Upper lobe of left lung (tissue), 4 donors: ENCODE results near the gene EXPH5.

ENCODE experiments used
- CTCF ChIP-seq, 6 experiments: fragments of 450-650 bp in 4 of 6; fragments of 200-600 bp in 2 of 6; sonication (generic) in 2 of 6; IDR thresholded peaks; one replicate each; pipeline ENCODE4 v1.5.1; 2016 to 2019; ENCODE audit warnings: antibody characterized with exemption in 6 of 6
- POLR2A ChIP-seq, 4 donors: fragments of 450-650 bp; IDR thresholded peaks; one replicate each; pipeline ENCODE4 v1.5.1; 2016 to 2017; ENCODE audit warnings: antibody characterized with exemption in 4 of 4, mild to moderate bottlenecking in 2 of 4
- POLR2AphosphoS5 ChIP-seq, 2 donors: sonication (generic); formaldehyde crosslinking; IDR thresholded peaks; one replicate each; pipeline ENCODE4 v1.5.1; 2017; ENCODE audit warnings: antibody characterized with exemption in 2 of 2

GRCh38 chr11:108497317-108498045 is 96.1 kb downstream of the EXPH5 start:
- TF ChIP-seq POLR2A (IDR thresholded peaks at IDR 0.05) (peak in 3 of 4 donors; percentile 49 to 75 (median 62)), CTCF (IDR thresholded peaks at IDR 0.05) (no peak), POLR2AphosphoS5 (IDR thresholded peaks at IDR 0.05) (peak; percentile 91 to 95)
